Activated naive CD4-positive, alpha-beta T cell (primary cell): ENCODE data around the gene TCEA3.

Source experiments
- DNase-seq, 4 experiments: peaks; one replicate each; lab custom pipeline; 2025; lab: John Stamatoyannopoulos, UW

Gene TCEA3

DNA sequence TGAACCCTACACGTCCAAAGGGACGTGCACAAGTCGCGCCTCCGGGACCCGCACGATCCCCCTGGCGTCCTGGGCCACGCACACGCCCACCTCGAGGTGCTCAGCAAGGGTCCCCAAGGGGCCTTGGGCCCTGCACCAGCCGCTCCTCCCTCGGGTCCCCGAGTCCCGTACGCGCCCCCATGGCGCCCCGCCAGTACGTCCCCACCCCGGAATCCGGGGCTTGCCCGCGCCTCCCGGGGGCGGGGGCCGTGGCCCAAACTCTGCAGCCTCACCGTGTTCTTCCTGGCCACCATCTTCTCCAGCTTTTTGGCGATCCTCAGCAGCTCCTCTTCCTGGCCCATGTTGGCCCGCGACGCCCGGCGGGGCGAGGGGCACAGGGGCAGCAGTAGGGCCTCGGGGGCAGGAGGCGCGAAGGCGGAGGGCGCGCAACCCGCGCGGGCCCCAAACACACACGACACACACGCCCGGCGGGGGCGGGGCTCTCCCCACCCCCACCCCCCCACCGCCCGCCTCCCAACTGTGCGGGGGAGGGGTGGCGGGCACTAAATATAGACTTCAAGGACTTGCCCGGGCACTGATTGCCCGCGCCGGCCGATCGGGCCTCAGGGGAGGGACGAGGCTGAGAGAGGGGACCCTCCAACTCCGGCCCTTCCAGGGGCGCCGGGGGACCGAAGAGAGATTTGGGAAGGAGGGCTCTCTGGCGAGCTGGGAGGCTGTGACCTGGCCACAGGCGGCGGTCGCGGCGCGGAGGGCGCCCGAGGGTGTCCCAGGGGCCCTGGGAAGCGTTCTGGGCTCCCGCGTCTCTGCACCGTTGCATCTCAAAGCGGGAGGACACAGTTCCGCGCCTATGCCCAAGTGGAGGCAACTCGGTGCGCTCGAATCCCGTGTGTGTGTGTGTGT is at the start of gene TCEA3:
Gene TCEA3, minus strand, starts transcription at position 456 of the 900 bp plus-strand sequence. Its CDS starts 115 bp downstream, at position 341.
- peak in 1 of 4 experiments; percentile 37 for DNase-seq

DNA sequence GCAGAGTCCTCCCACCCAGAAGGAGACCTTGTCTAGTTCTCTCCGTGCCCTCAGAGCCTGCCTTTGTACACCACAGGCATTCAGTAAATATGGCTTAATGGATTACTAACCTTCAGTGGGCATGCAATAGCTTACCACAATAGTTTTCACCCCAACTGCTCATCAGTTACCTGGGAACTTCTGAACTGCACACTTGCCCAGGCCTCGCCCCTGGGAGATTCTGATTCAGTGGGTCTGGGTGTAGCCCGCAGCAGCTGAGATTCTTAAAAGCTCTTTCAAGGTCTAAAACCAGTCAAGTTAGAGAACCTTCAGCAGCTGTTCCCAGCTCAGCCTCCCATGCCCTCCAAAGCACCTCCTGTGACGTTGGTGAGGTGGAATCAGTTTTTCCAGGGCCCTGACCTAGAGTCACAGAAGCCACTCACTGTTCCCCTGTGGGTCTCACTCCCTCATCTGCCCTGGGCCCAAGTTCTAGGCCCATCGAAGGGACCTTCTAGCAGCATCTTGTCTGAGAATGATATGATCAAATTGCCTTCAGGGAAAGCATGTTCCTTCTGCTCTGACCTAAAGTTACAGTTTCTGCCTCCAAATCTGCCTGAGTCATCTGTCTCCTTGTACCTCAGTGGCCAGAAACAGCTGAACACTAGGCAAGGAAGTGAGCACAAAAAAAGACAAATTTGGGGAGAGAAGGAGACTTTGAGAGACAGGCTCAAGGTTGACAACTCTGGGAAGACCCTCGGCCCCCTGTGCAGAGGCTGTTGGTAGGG is 48.7 kb upstream of the TCEA3 start:
- no peak for DNase-seq

- no peak for DNase-seq
These were observed 47.9 kb upstream of the TCEA3 start for GRCh38 chr1:23472351-23473036.

GRCh38 chr1:23471473-23472075 is 47.0 kb upstream of the TCEA3 start:
- no peak for DNase-seq

GRCh38 chr1:23470282-23471070 is 45.9 kb upstream of the TCEA3 start:
- DNase-seq: no peak

DNA sequence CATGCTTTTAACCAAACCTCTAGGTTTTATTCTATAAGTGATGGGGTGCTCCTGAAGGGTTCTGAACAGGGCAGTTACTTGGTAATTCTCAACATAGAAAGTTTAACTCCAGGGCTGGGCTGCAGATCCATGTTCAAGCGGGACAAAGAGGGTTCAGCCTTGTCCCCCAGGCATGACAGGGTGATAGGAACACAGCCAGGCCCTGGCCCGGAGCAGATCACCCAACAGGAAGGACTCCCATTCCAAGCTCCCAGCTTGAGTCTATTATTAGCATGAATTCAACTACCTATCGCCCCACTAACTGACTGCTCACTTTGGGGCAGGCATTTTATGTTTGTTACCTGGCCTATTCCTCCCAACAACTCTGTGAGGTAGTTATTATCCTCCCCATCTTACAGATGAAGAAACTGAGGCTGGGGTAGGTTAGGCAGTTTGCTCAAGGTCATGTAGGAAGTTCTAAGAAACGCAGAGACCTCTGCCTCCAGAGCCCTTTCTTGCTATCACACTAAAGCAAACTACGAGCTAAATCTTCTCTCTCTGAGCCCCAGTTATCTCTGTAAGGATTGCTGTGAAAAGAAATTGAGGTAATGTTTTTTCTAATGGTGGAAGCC is 44.9 kb upstream of the TCEA3 start:
- no peak for DNase-seq

GRCh38 chr1:23466423-23466989 is 42.0 kb upstream of the TCEA3 start:
- DNase-seq: no peak

DNA sequence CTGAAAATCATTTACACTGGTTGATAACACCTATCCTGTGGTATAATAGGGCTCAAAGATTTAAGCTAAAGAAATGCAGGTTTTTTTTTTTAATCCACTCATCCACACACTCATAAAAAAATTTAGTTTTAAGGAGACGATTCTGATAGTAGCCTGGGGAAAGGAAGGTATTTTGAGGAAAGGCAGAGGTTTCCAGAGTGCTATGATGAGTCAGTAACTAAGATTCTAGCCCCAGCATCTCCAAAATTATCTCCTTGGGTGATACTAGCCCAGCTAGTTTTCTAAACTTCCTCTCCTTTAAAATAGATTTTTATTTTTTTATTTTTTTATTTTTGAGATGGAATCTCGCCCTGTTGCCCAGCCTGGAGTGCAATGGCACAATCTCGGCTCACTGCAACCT is 38.7 kb upstream of the TCEA3 start:
- DNase-seq: no peak

- DNase-seq: no peak
These were observed 38.2 kb upstream of the TCEA3 start for GRCh38 chr1:23462766-23463165.

DNA sequence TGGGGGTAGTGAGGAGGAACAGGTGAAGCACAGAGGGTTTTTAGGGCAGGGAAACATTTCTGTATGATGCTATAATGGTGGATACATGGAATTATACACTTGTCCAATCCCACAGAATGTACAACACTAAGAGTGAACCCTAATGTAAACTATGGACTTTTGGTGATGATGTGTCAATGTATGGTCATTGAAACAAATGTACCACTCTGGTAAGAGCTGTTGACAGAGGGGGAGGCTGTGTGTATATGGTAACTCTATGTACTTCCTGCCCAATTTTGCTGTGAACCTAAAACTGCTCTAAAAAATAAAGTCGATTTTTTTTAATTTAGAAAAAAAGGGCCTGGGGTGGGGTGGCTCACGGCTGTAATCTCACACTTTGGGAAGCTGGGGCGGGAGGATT is 36.5 kb upstream of the TCEA3 start:
- DNase-seq: no peak

GRCh38 chr1:23460519-23460918 is 36.0 kb upstream of the TCEA3 start:
- DNase-seq: no peak

- no peak for DNase-seq
These were observed 34.8 kb upstream of the TCEA3 start for GRCh38 chr1:23459338-23459757.

DNA sequence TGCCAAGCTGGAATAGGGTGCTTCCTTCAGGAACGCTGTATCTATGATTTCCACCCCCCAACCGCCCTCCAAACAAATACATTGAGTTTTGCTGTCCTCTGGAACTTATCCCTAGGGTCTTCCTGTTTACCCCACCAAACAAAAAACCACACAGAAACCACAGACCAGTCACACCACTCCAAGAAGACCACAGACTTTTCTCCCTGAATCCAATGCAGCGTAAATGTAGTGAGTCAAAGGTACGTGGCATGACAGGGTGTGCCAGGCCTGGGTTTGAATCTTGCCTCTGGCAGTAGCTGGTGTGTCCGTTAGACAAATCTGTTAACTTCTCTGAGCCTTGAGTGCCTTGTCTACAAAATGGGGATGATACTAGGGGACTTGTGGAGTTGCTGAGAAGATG is 31.7 kb upstream of the TCEA3 start:
- no peak for DNase-seq

- DNase-seq: no peak
These were observed 29.0 kb upstream of the TCEA3 start for GRCh38 chr1:23453455-23454000.

- no peak for DNase-seq
These were observed 27.5 kb upstream of the TCEA3 start for GRCh38 chr1:23452011-23452411.

GRCh38 chr1:23451441-23451840 is 26.9 kb upstream of the TCEA3 start:
- DNase-seq: no peak

DNA sequence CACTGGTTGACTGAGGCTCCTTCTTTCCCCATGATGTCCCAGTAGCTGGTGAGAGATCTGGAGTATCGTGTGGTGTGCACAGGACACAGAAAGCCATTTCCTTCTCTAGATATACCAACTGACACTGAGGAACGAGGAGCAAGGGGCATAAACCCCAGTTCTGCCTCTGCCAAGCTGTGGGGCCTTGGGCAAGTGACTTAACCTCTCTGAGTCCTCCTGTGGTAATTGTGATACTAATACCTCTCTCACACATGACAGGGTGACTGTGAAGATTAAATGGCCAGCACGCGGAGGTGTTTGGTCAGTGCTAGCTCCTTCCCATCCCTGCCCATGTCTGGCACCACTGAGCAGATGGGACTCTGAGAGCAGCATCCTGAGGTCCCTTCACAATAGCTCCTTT is 26.3 kb upstream of the TCEA3 start:
- no peak for DNase-seq

DNA sequence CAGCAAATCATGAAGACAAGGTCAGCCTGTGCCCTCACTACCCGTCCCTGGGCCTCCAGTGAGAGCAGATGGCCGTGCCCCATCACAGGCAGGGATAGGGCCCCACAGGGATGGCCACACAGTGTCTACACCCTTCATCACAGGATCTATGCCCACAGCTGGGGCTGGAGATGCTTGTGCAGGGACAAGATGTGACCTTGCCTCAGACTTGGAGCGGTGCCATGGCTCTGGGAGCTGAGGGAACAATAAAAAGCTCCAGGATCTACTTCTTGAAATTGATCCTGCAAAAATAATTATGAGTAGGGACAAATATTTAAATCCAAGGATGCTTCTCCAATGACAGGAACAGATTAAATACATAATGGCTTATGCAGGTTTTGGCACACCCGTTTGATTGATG is 25.4 kb upstream of the TCEA3 start:
- DNase-seq: no peak

DNA sequence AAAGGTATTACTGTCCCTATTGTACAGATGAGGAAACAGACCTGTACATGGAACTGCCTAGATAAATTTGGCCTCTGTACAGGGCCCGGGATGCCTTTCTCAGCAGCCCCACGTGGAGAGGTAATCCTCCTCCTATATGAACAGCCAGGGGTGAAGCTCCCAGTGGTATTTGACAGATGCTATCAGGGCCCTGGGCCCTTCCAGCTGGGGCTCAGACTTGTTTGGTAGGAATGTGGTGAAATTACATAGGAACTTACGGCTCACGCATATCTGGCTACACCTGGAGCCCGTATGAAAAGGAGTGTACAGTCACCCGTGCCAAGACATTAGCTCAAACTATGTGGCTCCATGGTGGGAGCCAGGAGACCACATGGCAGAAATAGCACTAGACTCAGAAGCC is 24.8 kb upstream of the TCEA3 start:
- DNase-seq: no peak

GRCh38 chr1:23448846-23449245 is 24.3 kb upstream of the TCEA3 start:
- DNase-seq: no peak
